GM13976 (cell line): ENCODE measurements around the gene CACNA2D3.

Experiments used
- DNase-seq: peaks from one replicate; pipeline ENCODE4 v3.0.0; 2012; ENCODE audit warnings: low spot score
- in situ Hi-C: fragments of 300-500 bp; cut with MboI; formaldehyde crosslinking; loops from one replicate; pipeline ENCODE4 v1.12.0; 2022; ENCODE audit warnings: low sequenced_read_pairs, mixed read lengths, inconsistent platforms; ENCODE audit not compliant: unreplicated experiment
- TF ChIP-seq, protein P1 (sequence below): IDR thresholded peaks from 2 replicates; pipeline ENCODE4 v1.5.1; 2012; ENCODE audit warnings: borderline replicate concordance, mild to moderate bottlenecking; ENCODE audit not compliant: insufficient read depth; ENCODE audit errors: extremely low read depth, missing control alignments, control extremely low read depth

The CACNA2D3 gene

DNA sequence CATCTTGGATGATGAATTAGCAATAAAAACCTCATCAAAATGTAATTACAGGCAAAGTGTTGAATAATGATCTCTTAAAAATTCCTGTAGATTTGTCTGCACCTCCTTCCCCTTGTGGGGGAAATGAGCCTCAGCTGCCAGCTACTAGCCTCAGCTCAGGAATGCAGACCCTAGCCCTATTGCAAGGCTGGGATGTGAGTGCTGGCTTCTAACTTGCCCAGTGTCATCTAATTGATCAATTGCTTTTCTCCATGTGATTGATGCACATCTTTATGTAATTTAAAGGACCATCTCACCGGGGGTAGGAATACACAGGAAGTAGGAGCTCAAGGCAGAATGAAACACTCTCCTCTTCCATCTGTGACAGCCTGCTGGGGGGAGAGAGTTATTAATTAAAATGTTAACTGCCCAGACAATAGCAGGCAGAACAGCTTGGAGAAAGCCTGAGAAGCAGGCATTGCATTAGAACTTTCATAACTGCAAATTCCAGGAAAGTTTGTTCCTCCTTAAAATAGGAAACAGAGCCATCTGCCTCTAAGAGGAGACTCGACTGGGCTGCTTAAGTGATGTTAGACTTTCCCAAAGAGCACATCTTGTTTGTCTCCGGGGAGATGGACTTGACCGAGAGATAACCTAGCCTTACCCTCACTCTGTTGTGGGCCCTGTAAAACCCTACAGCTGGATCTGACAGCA is 735.9 kb downstream of the CACNA2D3 start:
- DNase-seq: no peak
- in situ Hi-C loops: loop anchor here (25.0 kb wide), 1 partner anchor 1404 kb away; no protein-coding TSS in a partner anchor
- TF ChIP-seq, protein P1, sequence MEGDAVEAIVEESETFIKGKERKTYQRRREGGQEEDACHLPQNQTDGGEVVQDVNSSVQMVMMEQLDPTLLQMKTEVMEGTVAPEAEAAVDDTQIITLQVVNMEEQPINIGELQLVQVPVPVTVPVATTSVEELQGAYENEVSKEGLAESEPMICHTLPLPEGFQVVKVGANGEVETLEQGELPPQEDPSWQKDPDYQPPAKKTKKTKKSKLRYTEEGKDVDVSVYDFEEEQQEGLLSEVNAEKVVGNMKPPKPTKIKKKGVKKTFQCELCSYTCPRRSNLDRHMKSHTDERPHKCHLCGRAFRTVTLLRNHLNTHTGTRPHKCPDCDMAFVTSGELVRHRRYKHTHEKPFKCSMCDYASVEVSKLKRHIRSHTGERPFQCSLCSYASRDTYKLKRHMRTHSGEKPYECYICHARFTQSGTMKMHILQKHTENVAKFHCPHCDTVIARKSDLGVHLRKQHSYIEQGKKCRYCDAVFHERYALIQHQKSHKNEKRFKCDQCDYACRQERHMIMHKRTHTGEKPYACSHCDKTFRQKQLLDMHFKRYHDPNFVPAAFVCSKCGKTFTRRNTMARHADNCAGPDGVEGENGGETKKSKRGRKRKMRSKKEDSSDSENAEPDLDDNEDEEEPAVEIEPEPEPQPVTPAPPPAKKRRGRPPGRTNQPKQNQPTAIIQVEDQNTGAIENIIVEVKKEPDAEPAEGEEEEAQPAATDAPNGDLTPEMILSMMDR: no peak

GRCh38 chr3:54859184-54859583 is 736.8 kb downstream of the CACNA2D3 start:
- TF ChIP-seq, protein P1: no peak
- no peak for DNase-seq
- in situ Hi-C loops: loop anchor here (25.0 kb wide), 1 partner anchor 1403 kb away; no protein-coding TSS in a partner anchor

- DNase-seq: no peak
- TF ChIP-seq, protein P1: no peak
- in situ Hi-C loops: loop anchor here (25.0 kb wide), 1 partner anchor 1401 kb away; no protein-coding TSS in a partner anchor
These were observed 739.1 kb downstream of the CACNA2D3 start for GRCh38 chr3:54861248-54862067.

GRCh38 chr3:54862526-54862925 is 740.2 kb downstream of the CACNA2D3 start:
- DNase-seq: no peak

DNA sequence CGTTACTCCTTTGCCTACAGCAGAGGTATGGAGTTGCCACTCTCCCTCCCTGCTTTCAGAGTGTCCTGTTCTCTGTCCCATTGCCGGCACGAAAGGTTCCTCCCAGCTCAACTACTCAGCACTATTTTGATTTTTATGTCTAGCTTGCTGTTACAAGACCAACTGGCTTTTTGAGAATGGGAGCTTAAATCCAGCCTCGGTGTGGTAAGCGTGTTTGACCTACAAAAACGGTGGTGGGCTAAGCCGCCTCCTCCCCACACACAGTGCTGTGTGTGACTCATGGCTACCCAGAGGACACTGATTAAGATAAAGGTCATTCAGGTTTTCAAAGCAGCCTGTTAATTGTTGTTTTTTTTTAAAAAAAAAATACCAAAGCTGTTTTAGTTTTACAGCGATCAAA is 741.0 kb downstream of the CACNA2D3 start:
- TF ChIP-seq, protein P1: no peak
- in situ Hi-C loops: loop anchor here (25.0 kb wide), 1 partner anchor 1399 kb away; no protein-coding TSS in a partner anchor
- DNase-seq: no peak

More at GRCh38 chr3:54862526-54862925, 740.2 kb downstream of the CACNA2D3 start:
- in situ Hi-C loops: loop anchor here (25.0 kb wide), 1 partner anchor 1400 kb away; no protein-coding TSS in a partner anchor
- TF ChIP-seq, protein P1: no peak

DNA sequence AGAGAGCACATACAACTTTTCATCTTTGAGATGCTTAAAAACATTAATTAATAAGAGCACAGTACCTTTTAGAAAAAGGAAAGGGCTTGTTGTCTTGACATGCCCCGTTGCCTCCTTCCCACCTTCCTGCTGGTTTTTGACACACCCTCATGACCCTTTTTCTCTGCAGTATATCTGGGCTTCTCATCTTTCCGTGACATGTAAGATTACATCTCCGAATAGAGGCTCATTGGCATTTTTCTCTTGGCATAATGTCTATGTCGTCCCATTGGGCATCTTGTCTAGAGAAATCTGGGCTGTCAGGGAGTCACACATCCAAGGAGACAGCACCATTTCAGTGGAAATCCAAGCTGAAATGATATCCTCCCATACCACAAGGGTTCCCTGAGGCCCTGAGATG is 741.4 kb downstream of the CACNA2D3 start:
- in situ Hi-C loops: loop anchor here (25.0 kb wide), 1 partner anchor 1399 kb away; no protein-coding TSS in a partner anchor
- DNase-seq: no peak
- TF ChIP-seq, protein P1: no peak
